Adrenal gland (tissue), 12 donors: ENCODE data around the gene ALG14. TPM values are rescaled to one million over a fixed set of nuclear protein-coding genes. Genes with fewer than 3 reads are reported as not detected.
"Not testable (repeated sequence)": the region's sequence is repeated elsewhere in the genome, so short reads cannot be mapped to it uniquely, and the experiment has no call there.

Experiments
- DNase-seq, 7 donors: peaks; one replicate each; pipeline ENCODE4 v3.0.0-alpha.2; 2019 to 2020
- H3K27ac ChIP-seq, 5 donors: fragments of 200-600 bp; sonication (generic) in 4 of 5; 1 replicate in 3 of 5; 2 replicates in 2 of 5; pipeline versions ENCODE4 v1.5.1 to v1.8.0; 2016 to 2020; ENCODE audit warnings: mild to moderate bottlenecking in 1 of 5
- H3K27me3 ChIP-seq: fragments of 200-600 bp; 2 replicates; pipeline ENCODE4 v1.8.0; 2021
- H3K36me3 ChIP-seq, 2 donors: fragments of 200-600 bp; replicated peaks in 1 of 2; 1 replicate in 1 of 2; 2 replicates in 1 of 2; pipeline versions ENCODE4 v1.5.1 to v1.8.0; 2018 to 2022
- H3K4me1 ChIP-seq, 2 donors: fragments of 200-600 bp; replicated peaks in 1 of 2; 1 replicate in 1 of 2; 2 replicates in 1 of 2; pipeline versions ENCODE4 v1.5.1 to v1.8.0; 2018 to 2021
- H3K4me3 ChIP-seq, 4 donors: fragments of 200-600 bp; sonication (generic) in 3 of 4; one replicate each; pipeline ENCODE4 v1.5.1; 2016 to 2018
- H3K9me3 ChIP-seq, 3 donors: fragments of 200-600 bp; sonication (generic) in 1 of 3; replicated peaks in 1 of 3; 1 replicate in 2 of 3; 2 replicates in 1 of 3; pipeline versions ENCODE4 v1.5.1 to v1.8.0; 2016 to 2021
- CTCF ChIP-seq, 6 experiments: fragments of 450-650 bp in 4 of 6; fragments of 200-600 bp in 2 of 6; sonication (generic) in 1 of 6; IDR thresholded peaks; 1 replicate in 5 of 6; 2 replicates in 1 of 6; pipeline versions ENCODE4 v1.5.1 to v1.8.0; 2016 to 2021; ENCODE audit warnings: antibody characterized with exemption in 6 of 6, mild to moderate bottlenecking in 2 of 6, moderate library complexity in 1 of 6
- POLR2A ChIP-seq, 2 donors: fragments of 450-650 bp; IDR thresholded peaks; one replicate each; pipeline ENCODE4 v1.6.1; 2017; ENCODE audit warnings: antibody characterized with exemption in 2 of 2, mild to moderate bottlenecking in 2 of 2, moderate library complexity in 1 of 2
- WGBS, 4 donors: extraction: QIAGEN DNeasy Blood & Tissue Kit in 2 of 4; methylation state at CpG; one replicate each; pipeline versions ENCODE4 v1.1.5 to v1.1.7; 2013 to 2017; 5-methylcytosine and 5-hydroxymethylcytosine counted together
- intact Hi-C, 2 donors: fragments of 100-400 bp; cut with DNase I; formaldehyde crosslinking; loops; one replicate each; pipeline versions ENCODE4 v1.14.1 to v1.15.0; 2022 to 2023
- polyA plus RNA-seq, 3 donors: library from polyadenylated mRNA; stranded (reverse); fragments of 200-250 nt in 2 of 3; fragments of 350-450 nt in 1 of 3; fragmentation: Illumina TruSeq in 1 of 3; extraction: RNeasy Lipid Tissue Mini Kit (QIAGEN cat#74804) in 1 of 3; gene quantifications; one replicate each; pipeline ENCODE4 v1.2.3, GENCODE V29; 2013 to 2014
- total RNA-seq, 9 donors: library from RNA; depleted of rRNA in 4 of 9; stranded (reverse); fragments of >200 nt in 4 of 9; fragments of 120-200 nt in 1 of 9; fragmentation: NEBNext Ultra II Directional in 1 of 9; extraction: Animal tissue kit (Norgen Biotek cat#: 25700) in 1 of 9; gene quantifications; one replicate each; pipeline versions ENCODE4 v1.1.0 to v1.2.4, GENCODE V29; 2013 to 2023
- donor health status: healthy with polysubstance abuse.
- donor health status: Bipolar disorder and iron deficiency.
- donor health status: DM: yes; HTN: yes; CAD: no.
- donor health status: DM: no; HTN: no; CAD: no.
- donor health status: DM: no; HTN: no; CAD: no.
- donor health status: DM: yes; HTN: yes; CAD: no.

ALG14 gene
- total and polyA plus RNA-seq, 12 donors = 1.5 to 29.9 (median 14.3) TPM

- intact Hi-C loops = no loop called here
- Histone ChIP-seq H3K4me1 (peaks cover 26 to 50% of the 10 kb centered on the region in 2 donors), H3K27me3 (no peaks in the 10 kb centered on the region), H3K36me3 (no peaks in the 10 kb centered on the region), H3K27ac (peak overlapping the region in 4 of 5 donors; percentile 61 to 89 (median 70)), H3K4me3 (no peak overlapping the region), H3K9me3 (no peaks in the 10 kb centered on the region)
- TF ChIP-seq CTCF (IDR thresholded peaks at IDR 0.05) (no peak), POLR2A (IDR thresholded peaks at IDR 0.05) (no peak)
- DNase-seq = no peak
Observed at GRCh38 chr1:95022644-95022926, 50.2 kb downstream of the ALG14 start.

- Histone ChIP-seq H3K9me3 (no peaks in the 10 kb centered on the region), H3K27me3 (no peaks in the 10 kb centered on the region), H3K4me3 (peak overlapping the region in 1 of 4 donors; percentile 27), H3K4me1 (peaks cover 26 to 51% of the 10 kb centered on the region in 2 donors), H3K36me3 (no peaks in the 10 kb centered on the region), H3K27ac (peak overlapping the region; percentile 61 to 89 (median 65))
- WGBS, 4 donors = 37 to 52% (median 44%) methylated on average over 7 of the region's 7 CpGs
- peak; percentile 41 to 74 (median 57) for DNase-seq
- intact Hi-C loops = no loop called here
- no peak for TF ChIP-seq CTCF (IDR thresholded peaks at IDR 0.05)
- TF ChIP-seq POLR2A (IDR thresholded peaks at IDR 0.05) = no peak
Observed at GRCh38 chr1:95021805-95022643, 50.7 kb downstream of the ALG14 start.

GRCh38 chr1:95021119-95021518, 51.6 kb downstream of the ALG14 start:
- no peak for DNase-seq
- peak overlapping the region; percentile 61 to 89 (median 65) for H3K27ac ChIP-seq

GRCh38 chr1:95019466-95019865, 53.3 kb downstream of the ALG14 start:
- H3K4me3 ChIP-seq, H3K27ac ChIP-seq, DNase-seq, H3K36me3 ChIP-seq, H3K9me3 ChIP-seq, H3K27me3 ChIP-seq, intact Hi-C loops: not testable (repeated sequence)
- 90 to 99% (median 92%) methylated on average over 6 of the region's 6 CpGs for WGBS, 4 donors
- peaks cover 26 to 61% of the 10 kb centered on the region in 2 donors for H3K4me1 ChIP-seq

More at GRCh38 chr1:95021119-95021518, 51.6 kb downstream of the ALG14 start:
- H3K9me3 ChIP-seq = no peaks in the 10 kb centered on the region
- WGBS, 4 donors = 38 to 49% (median 43%) methylated on average over 4 of the region's 4 CpGs
- H3K36me3 ChIP-seq = no peaks in the 10 kb centered on the region
- intact Hi-C loops = no loop called here
- H3K27me3 ChIP-seq = no peaks in the 10 kb centered on the region
- peak overlapping the region in 1 of 4 donors; percentile 27 for H3K4me3 ChIP-seq
- no peak for TF ChIP-seq CTCF (IDR thresholded peaks at IDR 0.05)
- TF ChIP-seq POLR2A (IDR thresholded peaks at IDR 0.05) = no peak
- peaks cover 26 to 51% of the 10 kb centered on the region in 2 donors for H3K4me1 ChIP-seq
